Endothelial cell of umbilical vein (primary cell): Measurements from ENCODE around the gene SH3RF3. TPM values are rescaled to one million over a fixed set of nuclear protein-coding genes. Genes with fewer than 3 reads are reported as not detected.

ENCODE experiments used
- BruUV-seq: library from RNA; stranded (reverse); fragments of 400-500 nt; replicated peaks from 2 replicates; lab custom pipeline; 2021; lab: Mats Ljungman, UMichigan
- CTCF ChIA-PET: fragments of 300-600, 350-600 bp; sonication (Branson Sonifier 250); formaldehyde crosslinking; loops from one replicate; lab custom pipeline; 2021; ENCODE audit warnings: antibody characterized with exemption, inconsistent platforms; lab: Charles Lee
- POLR2A ChIA-PET: fragments of 300-600, 350-600 bp; sonication (Branson Sonifier 250); formaldehyde crosslinking; loops from one replicate; lab custom pipeline; 2021; ENCODE audit warnings: antibody characterized with exemption, inconsistent platforms; lab: Charles Lee
- DNase-seq: peaks from one replicate; pipeline ENCODE4 v3.0.0-alpha.2; 2011; ENCODE audit warnings: low read depth, low spot score
- FAIRE-seq: peaks from 2 replicates; lab custom pipeline; 2011; peaks lifted over from hg19 to GRCh38; lab: Jason Lieb, UNC
- H2AFZ ChIP-seq: 2 replicates; pipeline ENCODE4 v1.6.0; 2012; ENCODE audit warnings: low read depth, low read length, control low read depth, inconsistent platforms
- H3K27ac ChIP-seq: 2 replicates; pipeline ENCODE4 v1.5.1; 2011; ENCODE audit warnings: low read depth, mild to moderate bottlenecking, control low read depth, low read length, moderate library complexity; ENCODE audit not compliant: insufficient read depth
- H3K27me3 ChIP-seq, 2 experiments: 2 replicates each; pipeline versions ENCODE4 v1.6.0 to v1.6.1; 2011; ENCODE audit warnings: low read length in 2 of 2, mixed read lengths in 1 of 2; ENCODE audit not compliant: control insufficient read depth in 2 of 2, insufficient read depth in 2 of 2
- H3K36me3 ChIP-seq, 2 experiments: 2 replicates in 1 of 2; 3 replicates in 1 of 2; pipeline ENCODE4 v1.5.1; 2011; ENCODE audit warnings: low read length in 2 of 2, mild to moderate bottlenecking in 1 of 2, moderate library complexity in 1 of 2; ENCODE audit not compliant: control insufficient read depth in 2 of 2, insufficient read depth in 2 of 2; ENCODE audit errors: extremely low read depth in 1 of 2
- H3K4me1 ChIP-seq: 3 replicates; pipeline ENCODE4 v1.5.1; 2011; ENCODE audit warnings: mild to moderate bottlenecking, low read length; ENCODE audit not compliant: control insufficient read depth, insufficient read depth; ENCODE audit errors: extremely low read depth
- H3K4me2 ChIP-seq: 2 replicates; pipeline ENCODE4 v1.6.1; 2011; ENCODE audit warnings: low read length, control low read depth, mixed read lengths; ENCODE audit not compliant: insufficient read depth
- H3K4me3 ChIP-seq, 3 experiments: fragments of 200-600 bp in 1 of 3; sonication (generic), shearing (Covaris generic) in 1 of 3; replicated peaks in 1 of 3; 2 replicates each; pipeline ENCODE4 v1.5.1; 2011 to 2016; ENCODE audit warnings: control low read depth in 3 of 3, low read length in 3 of 3, mild to moderate bottlenecking in 2 of 3, inconsistent platforms in 1 of 3, low read depth in 1 of 3, moderate library complexity in 1 of 3; ENCODE audit not compliant: insufficient read depth in 1 of 3
- H3K79me2 ChIP-seq: 2 replicates; pipeline ENCODE4 v1.6.0; 2012; ENCODE audit warnings: low read length, inconsistent platforms; ENCODE audit not compliant: control insufficient read depth, insufficient read depth
- H3K9ac ChIP-seq: replicated peaks from 2 replicates; pipeline ENCODE3; 2011; ENCODE audit warnings: low read length, control low read depth; ENCODE audit not compliant: insufficient read depth; ENCODE audit errors: extremely low read depth
- H3K9me1 ChIP-seq: replicated peaks from 3 replicates; pipeline ENCODE4 v1.6.0; 2011; ENCODE audit warnings: mild to moderate bottlenecking, low read length; ENCODE audit not compliant: control insufficient read depth, insufficient read depth; ENCODE audit errors: extremely low read depth
- H3K9me3 ChIP-seq: replicated peaks from 2 replicates; pipeline ENCODE4 v1.5.1; 2012; ENCODE audit warnings: low read length, inconsistent platforms; ENCODE audit not compliant: control insufficient read depth, insufficient read depth
- H4K20me1 ChIP-seq: replicated peaks from 2 replicates; pipeline ENCODE3; 2011; ENCODE audit warnings: mild to moderate bottlenecking, low read length; ENCODE audit not compliant: control insufficient read depth, insufficient read depth; ENCODE audit errors: extremely low read depth
- EZH2 ChIP-seq: IDR thresholded peaks from 2 replicates; pipeline ENCODE4 v1.6.1; 2012; ENCODE audit warnings: borderline replicate concordance, low read depth, mild to moderate bottlenecking, moderate library complexity, low read length, inconsistent platforms; ENCODE audit not compliant: severe bottlenecking
- FOS ChIP-seq: IDR thresholded peaks from 2 replicates; pipeline ENCODE4 v1.6.1; 2011; ENCODE audit warnings: mild to moderate bottlenecking, low read length, moderate library complexity, borderline replicate concordance; ENCODE audit not compliant: insufficient read depth
- GATA2 ChIP-seq: IDR thresholded peaks from 2 replicates; pipeline ENCODE4 v1.7.0; 2011; ENCODE audit warnings: low read depth, mild to moderate bottlenecking, moderate library complexity, mixed read lengths, low read length; ENCODE audit not compliant: insufficient read length, insufficient read depth
- JUN ChIP-seq: IDR thresholded peaks from 2 replicates; pipeline ENCODE4 v1.6.1; 2011; ENCODE audit warnings: borderline replicate concordance, low read depth; ENCODE audit not compliant: insufficient read length, insufficient read depth
- MAX ChIP-seq: IDR thresholded peaks from 2 replicates; pipeline ENCODE4 v1.6.1; 2011; ENCODE audit not compliant: insufficient read depth, insufficient read length
- MYC ChIP-seq: IDR thresholded peaks from one replicate; pipeline ENCODE4 v1.6.1; 2011; ENCODE audit warnings: mild to moderate bottlenecking, low read depth, low read length
- POLR2A ChIP-seq: IDR thresholded peaks from 2 replicates; pipeline ENCODE4 v1.6.1; 2012; ENCODE audit warnings: low read depth, mild to moderate bottlenecking, control low read depth, low read length
- POLR2AphosphoS5 ChIP-seq: IDR thresholded peaks from 2 replicates; pipeline ENCODE4 v1.6.1; 2012; ENCODE audit warnings: low read depth, mild to moderate bottlenecking, control low read depth, low read length, moderate library complexity; ENCODE audit not compliant: insufficient read depth
- dilution Hi-C: fragments of 300-500 bp; cut with MboI; formaldehyde crosslinking; loops from one replicate; pipeline ENCODE4 v1.15.0; 2019; ENCODE audit warnings: low sequenced_read_pairs; ENCODE audit not compliant: extremely low pct_ligation_motif_present
- intact Hi-C: fragments of 100-400 bp; cut with micrococcal nuclease; formaldehyde crosslinking; loops from one replicate; pipeline ENCODE4 v1.10.0; 2022
- polyA plus RNA-seq, 4 experiments: library from polyadenylated mRNA; depleted of rRNA in 3 of 4; stranded (reverse) in 3 of 4; unstranded in 1 of 4; fragments of >200 nt; gene quantifications; 2 replicates each; pipeline versions ENCODE4 v1.2.1 to v1.2.3, GENCODE V29; 2011 to 2012; ENCODE audit warnings: missing spikeins in 1 of 4
- total RNA-seq: library from RNA; stranded (reverse); gene quantifications from 2 replicates; pipeline ENCODE4 v1.2.3, GENCODE V29; 2021
- TF ChIP-seq, protein P1 (sequence below), 2 donors: IDR thresholded peaks; 1 replicate in 1 of 2; 2 replicates in 1 of 2; pipeline ENCODE4 v1.5.1; 2011; ENCODE audit warnings: low read length in 2 of 2, mild to moderate bottlenecking in 2 of 2, moderate library complexity in 2 of 2, control low read depth in 1 of 2, inconsistent platforms in 1 of 2, low read depth in 1 of 2; ENCODE audit not compliant: insufficient read depth in 1 of 2; ENCODE audit errors: extremely low read depth in 1 of 2

The SH3RF3 gene
- total and polyA plus RNA-seq, 2 donors (not counting 3 experiments of a cell fraction or from before 2014, with no cell fraction given), result 3.8 to 14.7 TPM

DNA sequence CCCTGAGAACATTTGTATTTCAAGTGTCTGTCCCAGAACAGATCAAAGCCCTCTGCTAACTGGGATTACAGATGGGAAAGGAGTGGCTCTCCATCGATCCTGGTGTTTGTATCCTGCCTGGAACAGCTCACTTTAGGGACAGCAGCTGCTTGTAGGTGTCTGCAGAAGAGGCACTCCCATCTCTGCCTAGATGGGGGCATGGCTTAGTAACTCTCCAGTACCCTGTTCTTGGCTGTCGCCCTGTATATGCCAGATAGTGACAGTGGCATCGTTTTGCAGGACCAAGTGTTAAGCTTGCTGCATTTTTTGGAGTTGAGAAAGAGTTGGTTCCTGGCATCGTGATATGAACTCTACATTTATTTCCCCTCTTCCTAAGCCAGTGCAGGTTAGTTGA, 189.9 kb downstream of the SH3RF3 start:
- Histone ChIP-seq H3K4me1 (peaks cover 17% of the 10 kb centered on the region), H3K4me2 (no peak overlapping the region), H3K27ac (no peak overlapping the region), H3K9me1 (no peaks in the 10 kb centered on the region), H3K36me3 (no peaks in the 10 kb centered on the region), H2AFZ (no peak overlapping the region), H4K20me1 (no peaks in the 10 kb centered on the region), H3K79me2 (peaks cover 7% of the 10 kb centered on the region), H3K9me3 (no peaks in the 10 kb centered on the region), H3K9ac (no peak overlapping the region), H3K27me3 (no peaks in the 10 kb centered on the region), H3K4me3 (no peak overlapping the region)
- intact Hi-C loops (loop anchor here (1.0 kb wide), 1 partner anchor 29 kb away; no protein-coding TSS in a partner anchor), dilution Hi-C loops (no loop called here)
- no peak for FAIRE-seq
- CTCF ChIA-PET, result interaction anchor here (0.6 to 1.7 kb wide), 6 partner anchors 19 to 152 kb away, joined by 3 to 6 read pairs (median 4); no protein-coding TSS in a partner anchor
- no peak for DNase-seq
- POLR2A ChIA-PET, result no interaction called here
- TF ChIP-seq POLR2A (no peak), POLR2AphosphoS5 (no peak), FOS (no peak), EZH2 (no peak)
- BruUV-seq, result no TSS peak

DNA sequence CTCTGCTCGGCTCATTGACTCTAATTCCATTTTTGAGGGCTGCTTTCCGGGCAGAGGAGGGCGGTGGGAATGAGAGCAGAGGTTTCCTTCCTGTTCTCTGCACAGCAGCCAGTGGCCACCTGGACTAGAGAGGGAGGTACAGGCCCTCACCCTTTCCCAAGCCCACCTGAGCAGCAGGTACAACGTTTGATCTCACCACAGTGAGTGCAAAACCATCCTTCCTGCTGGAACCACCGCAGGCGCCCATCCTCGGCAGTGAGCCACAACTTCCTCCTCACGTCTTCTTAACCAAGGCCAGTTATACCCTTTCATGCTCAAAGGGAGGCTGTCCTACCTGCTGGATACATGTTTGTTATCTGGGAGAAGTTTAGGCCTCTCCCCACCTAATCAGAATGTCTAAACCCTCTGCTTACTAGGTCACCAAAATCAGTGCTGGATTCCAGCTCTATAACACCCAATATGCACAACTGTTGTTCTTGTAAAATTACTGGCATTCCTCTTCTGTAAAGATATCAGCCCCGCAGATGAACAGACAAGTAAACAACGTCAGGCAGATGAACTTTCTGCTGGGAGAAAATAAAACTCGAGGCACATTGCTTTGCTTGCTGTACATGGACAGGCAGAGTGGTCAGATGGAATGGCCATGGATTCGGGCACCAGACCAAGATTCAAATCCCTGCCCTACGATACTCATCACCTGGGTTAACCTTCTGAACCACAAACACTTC, 191.4 kb downstream of the SH3RF3 start:
- dilution Hi-C loops, result no loop called here
- Histone ChIP-seq H3K9ac (no peak overlapping the region), H3K79me2 (peaks cover 9% of the 10 kb centered on the region), H3K36me3 (no peaks in the 10 kb centered on the region), H3K4me2 (no peak overlapping the region), H4K20me1 (no peaks in the 10 kb centered on the region), H3K27ac (no peak overlapping the region), H3K9me3 (no peaks in the 10 kb centered on the region), H2AFZ (no peak overlapping the region), H3K4me1 (peaks cover 30% of the 10 kb centered on the region), H3K27me3 (no peaks in the 10 kb centered on the region), H3K9me1 (no peaks in the 10 kb centered on the region), H3K4me3 (no peak overlapping the region)
- FAIRE-seq (no peak), DNase-seq (no peak)
- no TSS peak for BruUV-seq
- CTCF ChIA-PET, result interaction anchor here (1.1 to 3.8 kb wide), 2 partner anchors 12 to 190 kb away, joined by 3 to 22 read pairs; no protein-coding TSS in a partner anchor
- intact Hi-C loops, result no loop called here
- POLR2A ChIA-PET, result no interaction called here
- TF ChIP-seq EZH2, result no peak
- TF ChIP-seq GATA2, result no peak
- TF ChIP-seq FOS, result no peak
- TF ChIP-seq JUN, result no peak
- no peak for TF ChIP-seq MYC
- TF ChIP-seq POLR2AphosphoS5, result no peak
- no peak for TF ChIP-seq MAX
- TF ChIP-seq, protein P1, sequence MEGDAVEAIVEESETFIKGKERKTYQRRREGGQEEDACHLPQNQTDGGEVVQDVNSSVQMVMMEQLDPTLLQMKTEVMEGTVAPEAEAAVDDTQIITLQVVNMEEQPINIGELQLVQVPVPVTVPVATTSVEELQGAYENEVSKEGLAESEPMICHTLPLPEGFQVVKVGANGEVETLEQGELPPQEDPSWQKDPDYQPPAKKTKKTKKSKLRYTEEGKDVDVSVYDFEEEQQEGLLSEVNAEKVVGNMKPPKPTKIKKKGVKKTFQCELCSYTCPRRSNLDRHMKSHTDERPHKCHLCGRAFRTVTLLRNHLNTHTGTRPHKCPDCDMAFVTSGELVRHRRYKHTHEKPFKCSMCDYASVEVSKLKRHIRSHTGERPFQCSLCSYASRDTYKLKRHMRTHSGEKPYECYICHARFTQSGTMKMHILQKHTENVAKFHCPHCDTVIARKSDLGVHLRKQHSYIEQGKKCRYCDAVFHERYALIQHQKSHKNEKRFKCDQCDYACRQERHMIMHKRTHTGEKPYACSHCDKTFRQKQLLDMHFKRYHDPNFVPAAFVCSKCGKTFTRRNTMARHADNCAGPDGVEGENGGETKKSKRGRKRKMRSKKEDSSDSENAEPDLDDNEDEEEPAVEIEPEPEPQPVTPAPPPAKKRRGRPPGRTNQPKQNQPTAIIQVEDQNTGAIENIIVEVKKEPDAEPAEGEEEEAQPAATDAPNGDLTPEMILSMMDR (IDR thresholded peaks at IDR 0.05; ENCODE audit: extremely low read depth in 1 of 2, insufficient read depth in 1 of 2, low read depth in 1 of 2, low read length in 2 of 2), result no peak
